GM13976 (cell line): ENCODE results near the gene CHN2.

Experiments used
- DNase-seq: peaks from one replicate; pipeline ENCODE4 v3.0.0; 2012; ENCODE audit warnings: low spot score
- CTCF ChIP-seq: IDR thresholded peaks from 2 replicates; pipeline ENCODE4 v1.5.1; 2012; ENCODE audit warnings: borderline replicate concordance, mild to moderate bottlenecking; ENCODE audit not compliant: insufficient read depth; ENCODE audit errors: extremely low read depth, missing control alignments, control extremely low read depth
- in situ Hi-C: fragments of 300-500 bp; cut with MboI; formaldehyde crosslinking; loops from one replicate; pipeline ENCODE4 v1.12.0; 2022; ENCODE audit warnings: low sequenced_read_pairs, mixed read lengths, inconsistent platforms; ENCODE audit not compliant: unreplicated experiment

CHN2 gene

GRCh38 chr7:29457565-29458011 is 263.0 kb downstream of the CHN2 start:
- in situ Hi-C loops: no loop called here
- TF ChIP-seq CTCF: no peak
- DNase-seq: no peak

GRCh38 chr7:29458933-29459332 is 264.4 kb downstream of the CHN2 start:
- DNase-seq: no peak
- in situ Hi-C loops: no loop called here
- TF ChIP-seq CTCF: no peak

GRCh38 chr7:29459589-29459988 is 265.0 kb downstream of the CHN2 start:
- no peak for DNase-seq
- TF ChIP-seq CTCF: no peak
- in situ Hi-C loops: no loop called here

- in situ Hi-C loops: no loop called here
- DNase-seq: no peak
- no peak for TF ChIP-seq CTCF
Observed at GRCh38 chr7:29461996-29462395, 267.4 kb downstream of the CHN2 start.

GRCh38 chr7:29463504-29464158 is 269.1 kb downstream of the CHN2 start:
- no peak for TF ChIP-seq CTCF
- in situ Hi-C loops: no loop called here
- no peak for DNase-seq

- in situ Hi-C loops: no loop called here
- DNase-seq: no peak
- TF ChIP-seq CTCF: no peak
Observed at GRCh38 chr7:29464753-29465152, 270.2 kb downstream of the CHN2 start.
